Cerebellar cortex (tissue), 1 donor: Measurements from ENCODE around the gene FCHSD2.
"Not testable (repeated sequence)": the region's sequence is repeated elsewhere in the genome, so short reads cannot be mapped to it uniquely, and the experiment has no call there.

Experiments used
- DNase-seq: peaks from one replicate; pipeline ENCODE4 v3.0.0-alpha.2; 2015; ENCODE audit warnings: low spot score

FCHSD2 gene

DNA sequence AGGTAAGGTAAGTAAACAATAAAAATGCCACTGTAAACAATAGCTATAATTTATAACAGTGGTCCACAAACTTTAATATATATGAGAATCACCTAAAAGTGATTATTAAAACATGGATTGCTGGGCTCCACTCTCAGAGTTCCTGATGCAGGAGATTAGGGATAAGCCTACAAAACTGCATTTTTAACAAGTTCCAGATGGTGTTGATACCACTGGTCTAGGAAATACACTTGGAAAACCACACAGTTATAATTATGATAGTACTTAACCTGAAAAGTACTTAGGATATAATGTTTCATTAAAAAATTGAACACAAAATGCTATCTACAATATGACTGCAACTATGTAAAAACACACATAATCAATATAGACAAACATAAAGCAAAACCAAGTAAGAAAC lies 20.4 kb downstream of the FCHSD2 start:
- DNase-seq, result no peak

DNA sequence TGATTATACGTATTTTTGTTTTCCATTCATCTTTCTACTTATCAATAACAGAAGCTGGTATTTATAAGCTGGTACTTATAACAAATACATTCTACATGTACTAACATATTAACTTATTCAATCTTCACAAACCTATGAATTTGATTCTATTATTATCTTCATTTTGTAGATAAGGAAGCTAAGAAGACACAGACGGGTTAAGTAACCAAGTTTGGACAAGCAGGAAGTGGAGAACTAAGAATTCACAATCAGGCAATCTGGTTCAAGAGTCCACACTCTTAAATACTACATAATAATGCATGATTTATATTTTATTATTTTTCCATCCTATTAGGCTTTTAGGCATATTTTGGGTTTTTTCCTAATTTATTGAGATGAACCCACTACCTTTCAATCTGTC lies 25.0 kb downstream of the FCHSD2 start:
- no peak for DNase-seq

DNA sequence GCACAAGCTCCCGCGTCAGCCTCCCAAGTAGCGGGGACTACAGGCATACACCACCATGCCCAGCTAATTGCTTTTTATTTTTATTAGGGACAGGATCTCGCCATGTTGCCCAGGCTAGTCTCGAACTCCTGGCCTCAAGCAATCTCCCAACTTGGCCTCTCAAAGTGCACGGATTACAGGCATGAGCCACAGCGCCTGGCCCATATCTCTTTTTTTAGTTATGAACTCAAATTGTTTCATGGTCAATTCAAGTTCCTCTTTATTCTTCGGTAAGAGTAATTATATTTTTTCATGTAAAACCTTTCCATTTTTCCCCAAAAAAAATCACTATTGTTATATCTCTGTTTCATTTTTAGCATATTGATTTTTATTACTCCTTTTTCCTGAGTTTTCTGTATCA lies 25.5 kb downstream of the FCHSD2 start:
- no peak for DNase-seq

DNA sequence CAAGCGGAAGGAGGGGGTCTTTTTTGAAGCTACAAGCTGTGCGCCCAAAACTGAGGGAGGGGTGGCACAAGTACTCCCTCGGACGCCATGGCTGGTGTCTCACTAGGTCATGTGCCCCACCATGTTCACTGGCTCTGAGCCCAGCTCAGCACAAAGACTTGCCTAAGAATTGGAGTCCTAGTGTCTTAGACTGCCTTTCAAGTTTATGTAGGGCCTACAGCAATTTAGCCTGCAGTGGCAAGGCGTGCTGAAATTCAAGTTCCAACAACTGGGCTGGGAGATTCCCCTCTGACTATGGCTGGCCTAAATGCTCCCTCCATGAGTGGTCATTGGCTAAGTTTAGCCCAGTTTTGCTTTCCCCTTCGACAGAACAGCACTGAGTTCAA lies 27.3 kb downstream of the FCHSD2 start:
- DNase-seq, result no peak

DNA sequence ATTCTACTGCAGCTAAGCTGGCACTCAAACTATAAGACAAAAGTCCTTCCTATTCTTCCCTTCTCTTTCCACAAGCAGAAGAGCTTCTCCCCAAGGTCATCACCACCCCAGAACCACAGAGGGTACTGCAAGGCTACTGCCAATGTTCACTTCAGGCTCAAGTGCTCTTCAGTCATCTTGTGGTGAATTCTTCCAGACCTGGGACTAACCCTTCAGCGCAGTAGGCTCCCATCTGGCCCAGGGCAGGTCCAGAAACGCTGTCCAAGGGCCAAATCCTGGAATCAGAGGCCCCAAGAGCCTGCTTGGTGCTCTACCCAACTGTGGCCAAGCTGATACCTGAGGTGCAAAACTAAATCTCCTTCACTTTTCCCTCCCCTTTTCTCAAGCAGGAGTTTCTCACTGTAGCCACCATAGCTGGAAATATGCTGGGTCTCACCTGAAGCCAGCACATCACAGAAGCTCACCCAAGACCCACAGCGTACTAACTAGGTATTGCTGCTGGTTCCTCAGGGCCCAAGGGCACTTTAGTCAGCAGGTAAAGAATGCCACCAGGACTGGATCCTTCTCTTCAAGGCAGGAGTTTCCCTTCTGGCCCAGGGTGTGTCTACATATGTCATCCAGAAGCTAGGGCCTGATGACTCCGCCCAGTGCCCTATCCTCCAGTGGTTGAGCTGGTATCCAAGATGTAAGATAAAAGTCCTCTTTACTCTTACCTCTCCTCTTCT lies 27.8 kb downstream of the FCHSD2 start:
- DNase-seq, result no peak

DNA sequence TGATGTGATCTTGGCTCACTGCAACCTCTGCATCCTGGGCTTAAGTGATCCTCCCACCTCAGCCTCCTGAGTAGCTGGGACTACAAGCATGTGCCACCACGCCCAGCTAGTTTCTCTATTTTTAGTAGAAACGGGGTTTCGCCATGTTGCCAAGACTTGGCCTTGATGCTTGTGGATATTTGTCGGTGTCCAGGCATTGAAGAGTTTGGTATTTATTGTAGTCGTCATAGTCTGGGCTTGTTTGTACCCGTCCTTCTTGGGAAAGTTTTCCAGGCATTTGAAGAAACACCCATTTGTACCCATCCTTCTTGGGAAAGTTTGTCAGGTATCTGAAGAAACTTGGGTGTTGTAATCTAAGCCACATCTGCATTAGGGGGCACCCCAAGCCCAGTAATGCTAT lies 28.7 kb downstream of the FCHSD2 start:
- no peak for DNase-seq

DNA sequence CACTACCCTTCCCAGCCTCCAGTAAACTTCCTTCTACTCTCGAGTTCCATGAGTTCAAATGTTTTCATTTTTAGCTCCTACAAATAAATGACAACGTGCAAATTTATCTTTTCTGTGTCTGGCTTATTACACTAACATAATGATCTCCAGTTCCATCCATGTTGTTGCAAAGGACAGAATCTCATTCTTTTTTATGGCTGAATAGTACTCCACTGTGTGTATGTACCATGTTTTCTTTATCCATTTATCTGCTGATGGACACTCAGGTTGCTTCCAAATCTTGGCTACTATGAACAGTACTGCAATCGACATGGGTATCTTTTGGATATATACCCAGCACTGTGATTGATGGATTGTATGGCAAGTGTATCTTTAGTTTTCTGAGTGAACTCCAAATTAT lies 34.5 kb downstream of the FCHSD2 start:
- DNase-seq, result no peak

DNA sequence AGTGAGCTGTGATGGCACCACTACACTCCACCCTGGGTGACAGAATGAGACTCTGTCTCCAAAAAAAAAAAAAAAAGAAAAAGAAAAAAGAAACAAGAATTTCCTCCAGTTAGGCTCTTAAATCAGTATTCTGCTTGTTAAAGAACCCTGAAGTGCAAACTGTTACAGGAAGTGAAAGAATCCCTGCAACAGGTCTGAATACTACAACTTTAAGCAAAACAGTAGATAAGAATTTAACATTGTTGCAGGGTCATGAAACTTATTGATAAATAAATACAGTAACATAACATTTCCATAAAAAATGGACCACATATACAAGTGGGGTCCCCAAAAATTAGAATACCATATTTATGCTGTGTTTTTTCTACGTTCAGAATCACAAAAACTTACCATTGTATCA lies 35.8 kb downstream of the FCHSD2 start:
- DNase-seq, result no peak

DNA sequence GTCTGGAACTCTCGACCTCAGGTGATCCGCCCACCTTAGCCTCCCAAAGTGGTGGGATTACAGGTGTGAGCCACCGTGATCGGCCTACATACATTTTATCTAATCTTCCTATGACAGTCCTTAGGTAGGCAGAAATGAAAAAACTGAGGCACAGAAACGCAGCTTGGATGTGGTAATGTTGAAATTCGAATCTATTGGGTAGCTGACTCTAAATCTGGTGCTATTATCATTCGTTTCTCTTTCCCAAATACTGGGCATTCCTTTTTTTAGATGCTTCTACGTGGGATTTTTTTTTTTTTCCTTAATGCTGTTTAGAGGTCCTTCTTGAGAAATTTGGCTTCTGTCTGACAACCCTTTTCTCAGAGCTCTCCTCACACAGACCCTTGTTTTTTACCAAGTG lies 41.5 kb downstream of the FCHSD2 start:
- no peak for DNase-seq

DNA sequence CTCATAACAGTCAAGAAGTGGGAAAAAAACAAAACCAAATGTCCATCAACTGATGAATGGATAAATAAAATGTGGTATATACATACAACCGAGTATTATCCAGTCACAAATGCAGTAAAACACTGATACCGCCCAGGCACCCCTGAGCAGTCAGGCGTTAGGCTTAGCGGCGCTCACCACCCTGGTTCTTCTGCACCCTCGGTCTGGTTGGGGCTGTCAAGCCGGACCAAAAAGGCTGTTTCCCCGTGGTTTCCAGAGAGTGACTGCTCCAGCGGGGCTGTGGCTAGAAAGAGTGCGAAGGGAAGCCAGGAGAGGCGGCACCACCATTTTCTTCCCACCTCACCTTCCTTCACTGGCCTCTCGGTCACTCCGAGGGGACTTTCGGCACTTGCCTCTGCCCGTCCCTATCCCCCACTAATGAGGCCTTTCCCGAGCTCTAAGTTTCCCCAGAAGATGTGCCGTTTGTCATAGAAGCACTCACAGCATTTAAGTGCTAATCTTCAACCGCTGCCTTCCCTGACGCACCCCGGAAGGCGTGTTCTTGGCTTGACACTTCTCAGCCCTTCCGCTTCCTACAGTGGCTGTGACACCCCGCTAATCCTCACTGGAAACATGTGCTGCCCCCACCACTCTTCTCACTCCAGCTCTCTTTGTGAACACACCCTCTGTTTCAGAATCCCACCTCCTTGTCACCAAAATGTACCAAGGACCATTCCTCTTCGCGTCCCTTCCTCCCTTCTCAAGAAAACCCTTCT lies 42.4 kb downstream of the FCHSD2 start:
- DNase-seq, result no peak

DNA sequence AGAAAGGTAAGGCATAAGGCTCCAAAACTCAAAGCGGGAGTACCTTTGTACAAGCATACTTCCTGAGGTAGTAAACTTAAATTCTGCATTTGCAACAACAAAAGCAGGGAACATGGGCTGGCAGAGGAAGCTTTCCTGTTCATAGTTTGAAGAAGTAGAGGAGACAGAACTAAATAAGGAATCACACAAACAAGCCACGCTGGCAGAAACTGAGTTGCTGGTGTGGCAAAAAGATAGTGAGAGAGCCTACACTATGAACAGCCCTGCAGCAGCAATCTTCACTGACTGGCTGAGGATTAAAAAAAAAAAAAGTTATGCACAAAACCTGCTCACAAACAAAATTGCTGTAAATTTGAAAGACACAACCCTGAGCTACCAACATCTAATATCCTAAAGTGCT lies 46.5 kb downstream of the FCHSD2 start:
- DNase-seq, result no peak

DNA sequence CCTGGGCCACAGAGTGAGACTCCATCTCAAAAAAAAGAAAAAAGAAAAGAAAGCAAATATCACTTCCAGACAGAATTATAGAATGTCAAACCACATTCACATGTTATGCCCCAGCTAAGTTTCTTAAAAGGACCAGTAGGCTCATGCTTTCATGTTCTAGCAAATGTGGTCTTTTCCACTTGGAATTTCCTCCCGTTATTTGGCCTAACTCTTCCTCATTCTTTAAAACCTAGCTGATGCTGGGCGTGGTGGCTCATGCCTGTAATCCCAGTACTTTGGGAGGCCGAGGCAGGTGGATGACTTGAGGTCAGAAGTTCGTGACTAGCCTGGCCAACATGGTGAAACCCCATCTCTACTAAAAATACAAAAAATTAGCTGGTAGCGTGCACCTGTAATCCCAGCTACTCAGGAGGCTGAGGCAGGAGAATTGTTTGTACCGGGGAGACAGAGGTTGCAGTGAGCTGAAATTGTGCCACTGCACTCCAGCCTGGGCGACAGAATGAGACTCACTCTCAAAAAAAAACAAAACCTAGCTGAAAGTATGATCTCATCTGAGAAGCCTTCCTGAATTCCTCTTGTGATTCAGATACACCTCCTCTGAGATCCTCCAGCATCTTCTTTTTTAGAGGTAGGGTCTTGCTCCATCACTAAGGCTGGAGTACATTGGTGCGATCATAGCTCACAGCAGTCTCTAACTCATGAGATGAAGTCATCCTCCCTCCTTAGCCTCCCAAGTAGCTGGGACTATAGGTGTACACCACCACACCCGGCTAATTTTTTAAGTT lies 50.4 kb downstream of the FCHSD2 start:
- DNase-seq, result no peak

DNA sequence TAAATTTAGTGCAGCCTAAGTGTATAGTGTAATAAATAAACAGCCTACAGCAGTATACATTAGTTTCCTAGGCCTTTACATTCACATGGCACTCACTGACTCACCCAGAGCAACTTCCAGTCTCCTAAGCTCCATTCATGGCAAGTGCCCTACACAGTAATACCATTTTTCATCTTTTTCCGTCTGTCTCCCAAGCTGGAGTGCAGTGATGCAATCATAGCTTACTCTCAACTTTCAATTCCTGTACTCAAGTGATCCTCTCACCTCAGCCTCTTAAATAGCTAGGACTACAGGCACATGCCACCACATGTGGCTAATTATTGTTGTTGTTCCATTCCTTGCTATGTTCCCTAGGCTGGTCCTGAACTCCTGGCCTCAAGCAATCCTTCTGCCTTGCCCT lies 54.4 kb downstream of the FCHSD2 start:
- DNase-seq, result no peak

DNA sequence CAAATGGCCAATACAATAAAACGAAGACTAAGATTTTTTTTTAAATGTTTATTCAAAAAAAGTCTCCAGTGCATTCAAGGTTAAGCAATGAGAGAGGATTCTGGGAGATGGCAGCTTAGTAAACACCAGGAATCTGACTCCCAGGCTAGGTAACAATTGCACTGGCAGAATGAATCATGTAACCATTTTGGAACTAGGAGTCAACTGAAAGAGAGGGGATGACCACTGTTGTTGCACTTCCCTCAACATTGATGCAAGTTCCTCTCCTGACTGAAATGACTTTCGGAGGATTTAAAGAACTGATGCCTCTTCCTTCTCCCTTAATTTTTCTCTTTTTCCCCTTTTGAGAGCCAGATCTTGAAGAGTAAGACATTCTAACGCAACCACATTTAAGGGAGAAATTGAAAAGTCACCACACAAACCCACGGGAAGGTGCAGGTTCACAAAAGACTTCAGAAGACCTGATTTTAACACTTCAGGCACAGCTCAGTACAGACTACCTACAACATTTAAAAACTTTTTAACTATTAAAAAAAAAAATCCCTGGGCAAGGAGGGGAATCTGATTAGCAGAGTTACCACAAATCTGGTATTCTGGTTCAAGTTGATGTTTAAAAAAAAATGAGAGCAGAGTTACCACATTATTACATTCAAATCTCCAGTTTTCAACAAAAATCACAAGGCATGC lies 56.8 kb downstream of the FCHSD2 start:
- no peak for DNase-seq

DNA sequence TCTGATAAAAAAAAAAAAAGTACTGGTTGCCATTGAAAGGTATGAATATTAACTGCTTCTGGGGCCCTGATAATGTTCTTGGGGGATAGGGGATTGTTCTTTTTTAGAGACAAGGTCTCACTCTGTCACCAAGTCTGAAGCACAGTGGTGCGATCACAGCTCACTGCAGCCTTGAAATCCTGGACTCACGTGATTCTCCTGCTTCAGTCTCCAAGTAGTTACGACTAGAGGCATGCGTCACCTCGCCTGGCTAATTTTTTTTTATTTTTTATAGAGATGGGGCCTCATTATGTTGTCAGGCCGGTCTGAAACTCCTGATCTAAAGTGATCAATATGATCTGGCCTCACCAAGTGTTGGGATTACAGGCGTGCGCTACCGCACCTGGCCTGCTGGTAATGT lies 63.5 kb downstream of the FCHSD2 start:
- no peak for DNase-seq

DNA sequence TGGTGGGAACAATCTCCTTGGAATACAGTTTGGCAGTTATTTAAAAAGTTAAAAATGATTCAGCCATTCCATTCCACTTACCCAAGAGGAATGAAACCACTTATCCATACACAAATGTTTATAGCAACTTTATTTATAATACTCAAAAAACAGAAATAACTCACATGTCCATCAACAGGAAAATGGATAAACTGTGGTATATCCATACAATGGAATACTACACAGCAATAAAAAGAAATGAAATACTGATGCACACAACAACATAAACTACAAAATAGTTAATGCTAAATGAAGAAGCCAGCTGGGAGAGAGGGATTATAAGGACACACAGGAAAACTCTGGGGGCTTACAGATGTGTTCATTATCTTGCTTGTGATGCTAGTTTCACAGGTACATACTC lies 64.7 kb downstream of the FCHSD2 start:
- DNase-seq, result no peak

DNA sequence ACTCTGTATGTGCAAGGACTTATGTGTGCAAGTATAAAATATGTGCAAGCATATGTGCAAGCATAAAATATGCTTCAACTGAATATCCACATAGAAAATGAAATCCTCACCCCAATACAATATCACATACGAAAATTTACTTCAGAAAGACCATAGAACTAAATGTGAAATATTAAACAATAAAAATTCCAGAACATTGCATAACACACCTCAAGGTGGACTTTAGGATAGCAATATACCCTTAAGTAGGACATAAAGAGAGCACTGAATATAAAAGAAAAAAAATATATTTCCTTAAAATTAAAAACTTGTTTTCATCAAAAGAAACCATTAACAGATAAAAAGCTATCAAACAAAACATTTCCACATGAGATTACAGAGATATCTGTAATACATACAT lies 67.8 kb downstream of the FCHSD2 start:
- DNase-seq, result no peak

DNA sequence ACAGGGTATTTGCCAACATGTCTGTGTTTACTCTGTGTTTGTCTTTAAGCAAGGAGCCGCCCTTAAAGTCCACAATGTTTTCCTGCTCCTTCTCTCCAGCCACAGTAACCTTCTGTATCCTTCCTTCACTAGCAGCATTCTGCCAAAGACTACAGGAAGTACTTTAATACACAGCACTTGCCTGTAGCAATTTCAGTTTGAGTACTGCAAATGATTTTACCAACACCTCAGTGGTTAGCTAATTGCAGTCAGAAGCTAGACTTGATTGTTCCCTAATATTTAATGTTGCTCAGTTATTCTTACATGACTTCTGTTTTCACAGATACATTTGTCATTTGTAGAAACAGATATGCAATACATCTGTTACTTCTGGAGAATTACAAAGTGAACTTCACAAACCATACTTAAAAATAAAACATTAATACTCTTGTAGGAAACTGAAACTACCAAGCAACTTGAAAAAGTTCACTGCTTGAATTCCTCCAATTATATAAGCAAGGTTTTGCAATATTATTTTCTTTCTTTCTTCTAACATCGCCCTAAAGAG lies 69.1 kb downstream of the FCHSD2 start:
- peak; percentile 29 for DNase-seq

DNA sequence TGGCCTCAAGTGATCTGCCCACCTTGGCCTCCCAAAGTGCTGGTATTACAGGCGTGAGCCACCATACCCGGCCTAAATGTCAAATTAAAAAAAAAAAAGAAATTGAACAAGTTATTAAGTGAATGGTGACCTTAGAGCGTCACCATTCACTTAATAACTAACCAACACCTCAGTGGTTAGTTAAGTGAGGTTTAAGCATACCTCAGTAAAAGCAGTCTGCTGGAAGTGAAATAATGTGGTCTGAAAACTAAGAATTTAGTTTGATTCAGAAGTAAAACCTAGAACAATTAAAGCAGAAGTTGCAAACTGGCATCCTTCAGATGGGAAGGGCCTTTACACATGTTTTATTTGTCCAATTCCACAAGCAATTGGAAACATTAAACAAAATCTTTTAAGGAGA lies 71.5 kb downstream of the FCHSD2 start:
- DNase-seq, result no peak

DNA sequence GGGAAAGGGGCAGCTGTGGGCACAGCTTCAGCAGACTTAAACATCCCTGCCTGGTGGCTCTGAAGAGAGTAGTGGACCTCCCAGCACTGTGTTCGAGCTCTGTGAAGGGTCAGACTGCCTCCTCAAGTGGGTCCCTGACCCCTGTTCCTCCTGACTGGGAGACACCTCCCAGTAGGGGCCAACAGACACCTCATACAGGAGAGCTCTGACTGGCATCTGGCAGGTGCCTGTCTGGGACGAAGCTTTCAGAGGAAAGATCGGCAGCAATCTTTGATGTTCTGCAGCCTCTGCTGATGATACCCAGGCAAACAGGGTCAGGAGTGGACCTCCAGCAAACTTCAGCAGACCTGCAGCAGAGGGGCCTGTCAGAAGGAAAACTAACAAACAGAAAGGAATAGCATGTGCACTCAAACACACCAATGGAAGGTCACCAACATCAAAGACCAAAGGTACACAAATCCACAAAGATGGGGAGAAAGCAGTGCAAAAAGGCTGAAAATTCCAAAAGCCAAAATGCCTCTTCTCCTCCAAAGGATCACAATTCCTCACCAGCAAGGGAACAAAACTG lies 80.2 kb downstream of the FCHSD2 start:
- DNase-seq, result not testable (repeated sequence)

DNA sequence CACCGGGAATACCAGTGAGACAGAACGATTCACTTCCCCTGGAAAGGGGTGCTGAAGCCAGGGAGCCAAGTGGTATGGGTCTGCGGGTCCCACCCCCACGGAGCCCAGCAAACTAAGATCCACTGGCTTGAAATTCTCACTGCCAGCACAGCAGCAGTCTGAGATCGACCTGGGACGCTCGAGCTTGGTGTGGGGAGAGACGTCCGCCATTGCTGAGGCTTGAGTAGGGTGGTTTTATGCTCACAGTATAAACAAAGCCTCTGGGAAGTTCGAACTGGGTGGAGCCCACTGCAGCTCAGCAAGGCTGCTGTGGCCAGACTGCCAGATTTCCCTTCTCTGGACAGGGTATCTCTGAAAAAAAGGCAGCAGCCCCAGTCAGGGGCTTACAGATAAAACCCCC lies 80.7 kb downstream of the FCHSD2 start:
- DNase-seq, result not testable (repeated sequence)

DNA sequence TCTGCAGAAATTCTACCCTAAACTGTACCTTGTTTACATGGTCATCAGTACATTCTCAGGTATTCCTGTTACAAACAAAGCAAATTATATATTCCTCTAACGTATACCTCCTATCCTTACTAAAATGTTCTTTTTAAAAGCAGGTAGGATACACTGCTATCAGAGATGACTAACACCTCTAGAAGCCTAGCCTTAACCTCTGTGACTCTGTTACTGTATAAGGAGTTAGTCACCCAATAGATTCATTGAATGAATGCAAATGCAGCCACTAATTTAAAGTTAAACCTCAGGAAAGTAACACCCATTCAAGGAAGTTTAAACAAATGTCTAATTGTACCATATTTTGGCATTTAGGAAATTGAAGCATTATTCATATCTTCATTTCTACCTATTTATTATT lies 82.2 kb downstream of the FCHSD2 start:
- DNase-seq, result no peak
